Stimulated activated CD8-positive, alpha-beta memory T cell treated with anti-CD3 and anti-CD28 coated beads, Interleukin-12 subunit alpha, Interleukin-12 subunit beta, amount 100 ng/mL, for 4 hours (primary cell): ENCODE measurements around the gene SNX32.

Experiments used
- DNase-seq: peaks from one replicate; pipeline ENCODE4 v3.0.0-alpha.2; 2020; ENCODE audit warnings: low read depth

SNX32 gene

DNA sequence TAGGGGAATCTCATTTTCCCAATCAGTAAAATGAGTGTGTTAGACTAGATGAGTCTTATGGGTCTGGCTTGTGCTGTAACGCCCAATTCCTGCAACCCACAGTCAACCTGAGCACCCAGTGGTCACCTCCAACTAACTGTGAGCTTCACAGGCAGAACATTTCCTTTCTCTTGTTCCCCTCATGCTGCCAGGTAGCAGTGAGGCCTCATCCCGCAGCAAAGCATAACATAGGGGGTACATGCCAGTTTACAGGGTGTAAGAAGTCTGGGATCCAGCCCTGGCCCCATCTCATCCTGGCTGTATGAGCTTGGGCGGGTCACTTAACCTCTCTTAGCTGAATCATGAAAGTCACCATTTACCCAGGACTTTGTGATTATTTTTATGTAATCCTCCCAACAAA, 35.1 kb downstream of the SNX32 start:
- no peak for DNase-seq

DNA sequence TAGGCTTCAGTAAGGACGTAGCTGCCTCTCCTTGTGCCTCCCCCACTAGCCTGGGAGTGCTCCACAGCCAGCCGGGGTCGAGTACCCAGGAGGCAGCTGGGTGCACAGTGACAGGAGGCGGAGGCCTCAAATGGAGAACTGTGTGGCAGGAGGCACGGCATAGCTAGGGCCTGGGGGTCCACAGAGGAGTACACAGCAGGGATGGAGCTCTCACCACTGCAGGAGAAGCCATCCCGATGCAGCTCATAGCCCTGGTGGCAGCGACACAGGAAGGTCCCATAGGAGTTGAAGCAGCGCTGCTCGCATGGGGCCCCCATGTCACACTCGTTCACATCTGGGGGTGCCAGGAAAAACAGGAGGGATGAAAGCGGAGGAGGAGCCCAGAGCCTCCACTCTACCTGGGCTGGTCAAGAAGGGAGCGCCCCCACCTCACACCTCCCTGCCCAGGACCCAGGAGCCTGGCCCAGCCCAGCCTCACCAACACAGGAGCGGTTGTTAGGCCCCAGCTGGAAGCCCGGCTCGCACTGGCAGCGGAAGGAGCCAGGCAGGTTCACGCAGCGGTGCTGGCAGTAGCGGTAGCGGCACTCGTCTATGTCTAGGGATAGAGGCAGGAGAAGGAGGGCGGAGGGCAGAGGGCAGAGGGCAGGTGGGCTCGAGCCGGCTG, 36.0 kb downstream of the SNX32 start:
- no peak for DNase-seq

DNA sequence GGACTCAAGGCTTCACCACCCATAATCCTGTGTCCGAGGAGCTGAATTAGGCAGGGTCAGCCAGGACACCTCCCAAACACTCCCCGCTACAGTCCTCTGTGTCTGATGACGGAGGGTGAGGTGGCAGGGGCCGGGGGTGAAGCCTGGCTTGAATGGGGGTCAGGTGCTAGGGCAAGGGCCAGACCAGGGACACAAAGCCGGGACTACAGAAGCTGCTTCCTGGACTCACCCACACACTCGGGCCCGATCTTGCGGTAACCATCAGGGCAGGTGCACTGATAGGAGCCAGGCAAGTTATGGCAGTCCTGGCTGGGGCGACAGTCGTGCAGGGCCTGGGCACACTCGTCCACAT, 36.5 kb downstream of the SNX32 start:
- DNase-seq = no peak

DNA sequence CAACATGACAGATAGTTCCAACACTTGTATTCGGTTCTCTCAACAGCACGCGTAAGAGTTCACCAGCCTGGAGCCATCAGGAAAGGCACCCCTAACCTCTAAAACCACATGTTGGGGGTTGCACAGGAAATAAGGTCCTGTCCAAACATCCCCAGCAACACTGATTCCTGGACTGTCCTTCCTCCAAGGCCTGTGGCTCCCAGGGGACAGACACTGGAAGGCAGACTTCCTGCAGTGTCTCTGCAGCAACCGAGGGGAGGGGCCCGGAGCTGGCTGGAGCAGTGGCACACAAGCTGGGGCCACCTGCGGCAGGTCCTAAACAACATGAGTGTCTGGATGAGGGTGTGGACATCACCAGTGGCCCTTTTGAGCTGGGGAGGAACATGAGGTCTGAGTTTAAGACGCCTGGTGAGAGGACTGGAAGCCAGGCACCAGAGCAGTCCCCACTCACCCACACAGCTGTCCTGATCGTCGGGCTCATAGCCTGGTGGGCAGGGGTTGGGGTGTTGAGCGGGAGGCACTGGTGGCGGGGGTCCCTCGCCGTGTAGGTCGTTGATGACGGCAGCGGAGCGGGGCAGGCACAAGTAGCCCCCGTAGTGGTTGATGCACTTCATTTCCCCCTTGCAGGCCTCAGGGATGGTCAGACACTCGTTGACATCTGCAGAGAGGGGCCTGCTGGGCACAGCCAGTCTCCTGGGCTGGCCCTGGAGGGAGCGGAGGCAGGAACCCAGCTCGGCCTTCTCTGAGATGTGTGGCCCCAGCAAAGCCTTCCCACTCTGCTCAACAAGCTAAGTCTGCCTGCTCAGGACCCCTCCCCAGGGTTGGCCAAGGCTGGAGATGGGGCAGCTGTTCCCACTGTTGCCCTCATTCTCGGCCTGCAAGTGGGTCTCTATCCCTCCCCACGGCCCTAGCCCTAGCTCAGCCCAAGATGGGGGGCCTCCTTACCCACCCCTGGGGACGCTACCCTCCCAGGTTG, 37.2 kb downstream of the SNX32 start:
- no peak for DNase-seq

DNA sequence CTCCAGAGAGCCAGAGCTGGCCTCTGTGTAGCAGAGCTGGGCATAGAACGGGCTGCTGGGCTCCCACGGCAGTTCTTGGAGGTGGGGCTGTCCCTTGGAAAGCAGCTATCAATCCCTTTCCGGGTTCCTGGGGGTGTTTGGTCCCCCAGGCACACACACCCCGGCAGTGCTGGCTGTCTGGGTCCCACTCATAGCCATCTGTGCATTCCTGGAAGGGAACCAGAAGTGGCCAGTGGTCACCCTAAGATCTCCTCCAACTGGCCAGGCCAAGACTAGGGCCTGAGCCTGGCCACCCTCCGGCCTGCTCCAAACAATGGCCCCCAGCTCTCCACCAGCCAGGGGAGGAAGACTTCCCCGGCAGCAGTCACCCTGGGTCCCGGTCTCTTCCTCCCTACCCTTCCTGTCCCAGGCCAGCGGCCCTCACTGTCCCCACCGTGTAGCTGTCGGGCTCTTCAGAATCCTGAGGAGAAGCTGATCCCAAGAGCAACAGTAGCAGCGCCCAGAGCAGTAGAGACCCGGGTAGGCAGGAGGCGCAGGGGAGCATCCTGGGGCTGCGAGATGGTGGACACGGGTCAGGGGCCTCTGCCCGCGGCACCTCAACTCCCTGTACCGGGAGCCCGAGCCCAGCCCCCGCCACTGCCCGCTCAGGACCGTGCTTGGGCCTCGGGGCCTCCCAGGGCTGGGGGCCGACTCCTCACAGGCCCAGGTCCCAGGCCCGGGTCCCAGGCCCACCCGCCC, 38.2 kb downstream of the SNX32 start:
- DNase-seq = no peak

DNA sequence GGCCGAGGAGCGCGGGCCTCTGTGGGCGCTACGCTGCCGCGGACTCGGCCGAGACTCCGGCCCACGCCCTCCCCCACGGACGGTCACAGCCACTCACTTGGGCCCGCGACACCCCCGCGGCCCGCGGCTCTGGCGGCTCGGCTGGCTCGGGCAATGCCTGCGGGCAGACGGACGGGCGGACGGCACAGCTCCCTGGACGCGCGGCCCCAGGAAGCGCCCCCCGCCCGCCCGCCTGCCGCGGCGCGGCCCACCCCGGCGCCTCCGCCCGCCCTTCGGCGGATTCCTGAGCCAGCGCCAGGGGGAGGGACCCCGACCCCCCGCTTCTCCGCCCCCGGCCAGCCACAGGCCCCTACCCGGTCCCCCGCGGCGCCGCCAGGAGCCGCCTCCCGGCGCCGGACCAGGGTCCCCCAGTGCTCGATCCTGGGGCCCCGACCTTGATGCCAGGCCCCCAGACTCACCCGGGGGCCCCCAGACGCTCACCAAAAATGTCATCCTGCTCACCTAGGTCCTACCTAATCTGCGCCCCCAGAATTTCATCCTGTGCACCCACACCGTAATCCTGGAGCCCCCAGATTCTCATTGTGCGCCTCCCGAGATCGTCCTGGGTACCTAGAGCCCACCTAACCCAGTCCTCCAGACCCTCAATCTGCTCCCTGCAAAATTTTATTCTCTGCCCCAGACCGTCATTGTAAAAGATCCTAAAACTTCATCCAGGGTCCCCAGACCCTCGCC, 39.0 kb downstream of the SNX32 start, which contains the start of gene EFEMP2:
TSS of gene EFEMP2 (minus strand) at position 215 of the 732 bp plus-strand sequence. CDS start 446 bp downstream, outside the sequence.
- DNase-seq = no peak

DNA sequence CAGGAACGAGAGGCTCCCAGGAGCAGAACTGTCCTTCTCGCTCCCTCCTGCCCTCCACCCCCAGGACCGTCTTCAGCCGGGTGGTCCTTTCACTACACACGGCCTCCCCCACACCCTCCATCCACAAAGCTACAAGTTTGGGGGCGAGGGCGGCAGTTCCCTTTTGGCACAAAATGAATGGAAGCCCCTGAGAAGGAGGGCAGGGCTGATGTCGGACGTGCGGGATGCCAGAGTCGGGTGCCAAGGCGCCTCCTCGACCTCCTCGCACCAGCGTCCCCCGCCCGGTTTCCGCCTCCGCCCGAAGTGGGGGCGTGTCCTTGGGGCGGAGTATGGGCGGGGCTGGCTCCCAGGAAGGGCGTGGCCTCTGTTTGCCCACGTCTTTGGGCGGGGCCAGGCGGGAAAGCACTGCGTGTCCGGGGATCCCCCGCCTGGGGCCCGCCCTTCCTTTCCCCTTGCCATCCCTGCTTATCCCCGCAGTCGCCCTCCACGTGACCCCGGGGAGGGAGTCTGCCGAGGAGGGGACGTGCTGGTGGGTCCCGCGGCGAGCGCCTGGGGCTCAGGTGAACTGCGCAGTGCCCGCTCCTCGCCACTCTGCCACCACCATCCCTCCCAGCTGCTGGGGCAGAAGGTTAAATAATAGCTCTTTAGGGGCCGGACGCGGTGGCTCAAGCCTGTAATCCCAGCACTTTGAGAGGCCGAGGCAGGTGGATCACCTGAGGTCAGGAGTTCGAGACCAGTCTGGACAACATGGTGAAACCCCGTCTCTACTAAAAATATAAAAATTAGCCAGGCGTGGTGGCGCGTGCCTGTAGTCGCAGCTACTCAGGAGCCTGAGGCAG, 39.8 kb downstream of the SNX32 start:
- DNase-seq = peak; percentile 93

DNA sequence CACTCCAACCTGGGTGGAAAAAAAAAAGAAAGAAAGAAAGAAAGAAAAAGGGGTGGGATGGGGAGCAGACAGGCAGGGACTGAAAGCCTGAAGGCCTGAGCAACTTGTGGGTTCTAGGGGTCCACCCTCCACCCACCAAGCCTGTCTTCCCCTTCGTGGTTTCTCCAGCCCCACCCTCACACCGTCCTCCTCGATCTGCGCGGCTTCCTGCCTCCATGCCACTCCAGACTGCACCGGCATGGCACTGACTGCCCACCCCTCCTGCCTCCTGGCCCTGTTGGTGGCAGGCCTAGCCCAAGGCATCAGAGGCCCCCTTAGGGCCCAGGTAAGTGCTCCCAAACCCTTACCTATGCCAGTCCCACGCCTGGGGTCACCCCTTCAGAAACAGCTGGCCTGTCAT, 45.9 kb downstream of the SNX32 start, which contains the start of gene CTSW:
TSS of gene CTSW (plus strand) at position 221 of the 400 bp plus-strand sequence. CDS start at position 239, 18 bp downstream.
- DNase-seq = no peak

DNA sequence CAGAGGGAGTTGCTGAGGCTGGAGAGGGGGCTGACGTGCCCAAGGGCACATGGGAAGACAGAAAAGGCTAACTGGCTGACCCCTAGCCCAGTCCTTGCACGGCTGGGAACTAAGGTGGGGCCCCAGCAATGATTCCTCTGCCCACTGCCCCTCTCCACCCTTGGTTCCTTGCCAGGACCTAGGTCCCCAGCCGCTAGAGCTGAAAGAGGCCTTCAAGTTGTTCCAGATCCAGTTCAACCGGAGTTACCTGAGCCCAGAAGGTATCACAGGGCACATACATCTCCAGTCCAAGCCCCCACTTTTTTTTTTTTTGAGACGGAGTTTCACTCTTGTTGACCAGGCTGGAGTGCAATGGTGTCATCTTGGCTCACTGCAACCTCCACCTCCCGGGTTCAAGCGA, 46.3 kb downstream of the SNX32 start:
- no peak for DNase-seq

DNA sequence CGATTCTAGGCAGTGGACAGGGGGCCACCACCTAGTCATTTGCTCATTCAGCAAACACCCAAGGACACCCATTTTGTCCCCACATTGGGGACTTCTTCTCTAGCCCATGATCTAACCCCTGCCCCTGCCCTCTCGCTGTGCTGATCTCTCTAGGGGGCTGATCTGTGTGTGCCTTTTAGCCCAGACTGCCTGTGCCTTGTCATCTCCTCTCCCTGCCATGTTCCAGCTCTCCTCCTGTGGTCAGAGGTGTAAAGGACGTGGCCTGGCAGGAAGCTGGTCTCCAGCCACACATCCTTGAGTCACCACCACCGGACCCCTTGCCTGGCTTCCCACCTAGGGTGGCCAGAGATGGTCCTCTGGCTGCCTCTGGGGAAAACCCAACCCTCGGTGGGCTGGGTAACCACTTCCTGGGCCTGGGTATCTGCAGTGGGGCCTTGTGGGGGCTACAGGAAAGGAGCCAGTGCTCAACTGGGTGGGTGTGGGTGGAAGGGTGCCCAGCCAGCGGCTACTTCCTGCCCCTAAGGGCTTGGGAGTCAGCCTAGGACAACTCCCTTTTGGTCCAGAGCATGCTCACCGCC, 47.2 kb downstream of the SNX32 start:
- DNase-seq = no peak

DNA sequence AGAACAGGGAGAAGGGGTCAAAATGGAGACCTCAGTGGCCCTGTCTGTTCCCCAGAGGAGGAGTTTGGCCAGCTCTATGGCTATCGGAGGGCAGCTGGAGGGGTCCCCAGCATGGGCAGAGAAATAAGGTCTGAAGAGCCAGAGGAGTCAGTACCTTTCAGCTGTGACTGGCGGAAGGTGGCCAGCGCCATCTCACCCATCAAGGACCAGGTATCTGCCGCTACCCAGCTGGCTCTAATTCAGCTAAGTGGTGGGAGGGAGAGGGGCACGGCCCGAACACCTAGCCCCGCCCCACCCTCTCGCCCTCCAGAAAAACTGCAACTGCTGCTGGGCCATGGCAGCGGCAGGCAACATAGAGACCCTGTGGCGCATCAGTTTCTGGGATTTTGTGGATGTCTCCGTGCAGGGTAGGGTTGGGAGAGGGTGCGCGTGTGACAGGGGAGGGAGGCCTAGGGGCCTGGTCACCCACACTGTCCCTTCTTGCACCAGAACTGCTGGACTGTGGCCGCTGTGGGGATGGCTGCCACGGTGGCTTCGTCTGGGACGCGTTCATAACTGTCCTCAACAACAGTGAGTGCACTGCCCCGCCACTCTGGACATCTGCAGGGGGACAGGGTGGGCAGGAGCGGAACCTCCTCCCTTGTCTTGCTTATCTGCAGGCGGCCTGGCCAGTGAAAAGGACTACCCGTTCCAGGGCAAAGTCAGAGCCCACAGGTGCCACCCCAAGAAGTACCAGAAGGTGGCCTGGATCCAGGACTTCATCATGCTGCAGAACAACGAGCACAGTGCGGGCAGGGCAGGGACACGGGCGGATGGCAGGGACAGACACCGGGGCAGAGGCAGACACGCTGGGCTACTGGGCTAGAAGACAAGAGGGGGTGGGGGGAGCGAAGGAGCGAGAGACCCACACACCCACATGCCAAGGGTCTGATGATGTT, 48.6 kb downstream of the SNX32 start:
- no peak for DNase-seq

DNA sequence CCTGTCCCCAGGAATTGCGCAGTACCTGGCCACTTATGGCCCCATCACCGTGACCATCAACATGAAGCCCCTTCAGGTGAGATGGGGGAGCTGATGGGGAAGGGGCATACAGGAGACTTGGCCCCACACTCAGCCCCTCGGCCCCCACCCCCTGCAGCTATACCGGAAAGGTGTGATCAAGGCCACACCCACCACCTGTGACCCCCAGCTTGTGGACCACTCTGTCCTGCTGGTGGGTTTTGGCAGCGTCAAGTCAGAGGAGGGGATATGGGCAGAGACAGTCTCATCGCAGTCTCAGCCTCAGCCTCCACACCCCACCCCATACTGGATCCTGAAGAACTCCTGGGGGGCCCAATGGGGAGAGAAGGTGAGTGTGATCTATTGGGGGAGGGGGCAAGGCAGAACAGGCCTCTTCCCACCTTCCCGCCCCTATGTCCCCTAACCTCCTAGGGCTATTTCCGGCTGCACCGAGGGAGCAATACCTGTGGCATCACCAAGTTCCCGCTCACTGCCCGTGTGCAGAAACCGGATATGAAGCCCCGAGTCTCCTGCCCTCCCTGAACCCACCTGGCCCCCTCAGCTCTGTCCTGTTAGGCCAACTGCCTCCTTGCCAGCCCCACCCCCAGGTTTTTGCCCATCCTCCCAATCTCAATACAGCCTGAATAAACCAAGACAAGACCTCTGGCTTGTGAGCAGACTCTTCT, 49.4 kb downstream of the SNX32 start:
- no peak for DNase-seq

DNA sequence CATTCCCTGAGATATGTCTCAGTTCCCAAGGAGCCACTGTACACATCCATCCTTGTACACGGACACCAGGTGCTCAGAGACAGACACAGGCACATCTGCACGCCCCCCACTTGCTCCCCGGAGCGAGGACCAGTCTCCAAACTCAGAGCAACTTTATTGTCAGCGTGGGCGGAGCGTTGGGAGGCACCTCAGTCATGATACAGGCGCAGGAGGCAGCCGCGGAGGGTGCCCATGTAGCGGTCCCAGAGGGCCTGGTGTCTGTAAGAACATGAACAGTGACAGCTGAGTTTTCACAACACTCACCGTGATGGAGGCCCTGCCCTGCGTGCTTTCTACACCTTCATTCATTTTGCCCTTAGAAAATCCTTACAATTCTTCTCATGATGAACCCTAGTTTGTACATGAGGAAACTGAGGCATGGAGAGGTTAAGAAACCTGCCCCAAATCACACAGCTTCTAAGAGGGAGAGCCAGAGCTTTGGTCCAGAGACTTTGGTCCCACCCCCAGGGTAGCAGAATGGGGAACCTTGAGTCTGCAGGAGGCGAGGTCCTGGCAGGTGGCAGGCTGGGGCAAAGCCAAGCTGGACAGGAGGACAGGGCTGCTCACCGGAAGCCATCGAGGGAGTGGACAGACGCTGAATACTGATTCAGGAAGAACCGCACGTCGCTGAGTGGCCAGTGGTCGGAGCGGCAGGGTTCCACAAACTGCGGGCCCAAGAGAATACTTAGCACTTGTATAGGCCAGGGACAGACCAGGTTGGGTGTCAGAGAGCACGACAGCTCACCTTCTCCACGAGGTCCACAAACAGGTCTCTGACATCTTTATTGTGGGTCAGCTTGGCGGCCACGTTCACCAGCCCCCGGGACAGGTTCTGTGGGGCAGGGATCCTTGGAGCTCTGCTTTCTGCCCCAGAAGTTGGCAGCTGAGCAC, 50.3 kb downstream of the SNX32 start:
- DNase-seq = no peak

DNA sequence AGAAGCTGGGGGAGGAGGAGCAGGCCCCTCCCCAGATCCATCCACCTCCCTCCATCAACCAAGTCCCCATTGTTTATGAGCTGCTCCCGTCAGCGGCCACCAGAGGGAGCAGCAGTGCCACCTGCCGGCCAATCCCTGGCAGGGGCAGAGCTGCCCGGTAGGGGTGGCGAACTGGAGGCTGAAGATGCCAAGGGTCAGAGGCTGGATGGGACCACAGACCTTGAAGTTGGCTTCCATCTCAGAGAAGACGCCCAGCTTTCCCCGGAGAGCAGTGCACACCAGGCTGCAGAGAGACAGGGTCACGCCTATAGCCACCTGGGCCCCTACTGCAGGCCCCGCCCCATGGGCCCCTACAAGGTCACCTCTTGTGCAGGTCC, 50.9 kb downstream of the SNX32 start:
- DNase-seq = peak; percentile 64

DNA sequence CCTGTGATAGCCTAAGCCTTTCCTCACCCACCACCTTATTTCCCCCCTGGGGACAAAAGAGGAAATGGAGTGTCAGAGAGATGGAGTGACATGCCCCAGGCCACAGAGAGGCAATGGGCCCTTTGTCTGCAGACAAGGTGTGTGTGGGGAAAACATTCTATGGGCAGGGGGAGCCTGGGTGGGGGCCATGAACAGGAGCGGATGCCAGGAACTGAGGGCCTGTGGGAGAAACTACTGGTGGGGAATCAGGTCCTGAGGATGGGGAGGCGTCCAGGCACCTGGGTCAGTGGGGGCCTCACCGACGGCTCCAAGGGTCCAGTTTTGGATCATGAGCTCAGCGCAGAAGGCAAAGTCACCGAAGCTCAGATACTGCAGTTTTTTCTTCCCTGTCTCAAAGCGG, 51.5 kb downstream of the SNX32 start:
- DNase-seq = no peak

DNA sequence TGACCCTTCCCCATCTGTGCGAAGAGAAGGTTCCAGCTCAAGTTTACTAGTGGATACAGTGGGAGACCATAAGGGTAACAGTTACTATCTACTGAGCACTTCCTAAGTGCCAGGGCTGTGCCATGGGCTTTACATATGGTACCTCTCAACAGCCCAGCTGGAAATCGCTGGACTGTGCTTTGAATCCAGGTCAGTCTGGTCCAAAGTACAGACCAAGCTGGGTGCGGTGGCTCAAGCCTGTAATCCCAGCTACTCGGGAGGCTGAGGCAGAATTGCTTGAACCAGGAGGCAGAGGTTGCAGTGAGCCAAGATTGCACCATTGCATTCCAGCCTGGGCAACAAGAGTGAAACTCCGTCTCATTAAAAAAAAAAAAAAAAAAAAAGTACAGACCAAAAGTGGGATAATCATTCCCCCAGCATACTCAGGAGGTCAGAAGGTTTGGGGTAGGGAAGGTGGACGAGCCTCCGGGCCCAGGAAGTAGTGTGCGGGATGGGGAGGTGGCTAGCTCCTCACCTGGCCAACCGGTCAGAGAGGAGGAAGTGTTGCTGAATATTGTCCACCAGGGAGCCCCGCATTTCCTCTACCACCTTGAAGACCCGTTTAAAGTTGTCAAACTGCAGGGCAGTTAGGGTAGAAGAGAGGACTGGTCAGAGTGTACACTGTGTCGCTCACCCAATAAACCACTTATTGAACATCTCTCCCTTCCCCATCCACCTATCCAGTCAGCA, 52.2 kb downstream of the SNX32 start:
- DNase-seq = no peak
